ENCODE results near the gene UCHL5.

DNA sequence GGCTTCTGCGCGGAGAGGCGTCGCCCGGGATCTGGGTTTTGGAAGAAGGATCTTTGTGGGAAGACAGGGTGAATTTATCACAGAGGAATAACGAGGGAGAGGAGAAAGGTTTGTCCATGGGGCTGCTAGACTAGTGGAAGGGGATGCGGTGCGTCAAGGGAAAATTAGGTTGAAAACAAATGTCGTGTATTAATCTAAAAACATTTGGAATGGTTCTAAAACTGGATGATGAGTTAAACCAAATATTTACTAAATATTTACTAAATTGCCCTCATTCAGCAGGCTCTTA is 899 bp upstream of the UCHL5 start:
- no peak for TF ChIP-seq GATA2 (IDR thresholded peaks at IDR 0.05; ENCODE audit: insufficient read depth, insufficient read length, low read depth, low read length)
- no peak for TF ChIP-seq POLR2AphosphoS5 (IDR thresholded peaks at IDR 0.05; ENCODE audit: insufficient read depth, low read depth, low read length)
- no peak for TF ChIP-seq EZH2 (IDR thresholded peaks at IDR 0.05; ENCODE audit: borderline replicate concordance, low read depth, low read length, severe bottlenecking)
- no peak for TF ChIP-seq POLR2A (IDR thresholded peaks at IDR 0.05; ENCODE audit: low read depth, low read length)
- TF ChIP-seq, protein P1, sequence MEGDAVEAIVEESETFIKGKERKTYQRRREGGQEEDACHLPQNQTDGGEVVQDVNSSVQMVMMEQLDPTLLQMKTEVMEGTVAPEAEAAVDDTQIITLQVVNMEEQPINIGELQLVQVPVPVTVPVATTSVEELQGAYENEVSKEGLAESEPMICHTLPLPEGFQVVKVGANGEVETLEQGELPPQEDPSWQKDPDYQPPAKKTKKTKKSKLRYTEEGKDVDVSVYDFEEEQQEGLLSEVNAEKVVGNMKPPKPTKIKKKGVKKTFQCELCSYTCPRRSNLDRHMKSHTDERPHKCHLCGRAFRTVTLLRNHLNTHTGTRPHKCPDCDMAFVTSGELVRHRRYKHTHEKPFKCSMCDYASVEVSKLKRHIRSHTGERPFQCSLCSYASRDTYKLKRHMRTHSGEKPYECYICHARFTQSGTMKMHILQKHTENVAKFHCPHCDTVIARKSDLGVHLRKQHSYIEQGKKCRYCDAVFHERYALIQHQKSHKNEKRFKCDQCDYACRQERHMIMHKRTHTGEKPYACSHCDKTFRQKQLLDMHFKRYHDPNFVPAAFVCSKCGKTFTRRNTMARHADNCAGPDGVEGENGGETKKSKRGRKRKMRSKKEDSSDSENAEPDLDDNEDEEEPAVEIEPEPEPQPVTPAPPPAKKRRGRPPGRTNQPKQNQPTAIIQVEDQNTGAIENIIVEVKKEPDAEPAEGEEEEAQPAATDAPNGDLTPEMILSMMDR (IDR thresholded peaks at IDR 0.05; ENCODE audit: extremely low read depth in 1 of 2, insufficient read depth in 1 of 2, low read depth in 1 of 2, low read length in 2 of 2) = no peak
- no peak for TF ChIP-seq MYC (IDR thresholded peaks at IDR 0.05; ENCODE audit: low read depth, low read length)
- TF ChIP-seq, protein P2, sequence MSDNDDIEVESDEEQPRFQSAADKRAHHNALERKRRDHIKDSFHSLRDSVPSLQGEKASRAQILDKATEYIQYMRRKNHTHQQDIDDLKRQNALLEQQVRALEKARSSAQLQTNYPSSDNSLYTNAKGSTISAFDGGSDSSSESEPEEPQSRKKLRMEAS (IDR thresholded peaks at IDR 0.05; ENCODE audit: insufficient read depth, insufficient read length) = no peak
- TF ChIP-seq JUN (IDR thresholded peaks at IDR 0.05; ENCODE audit: borderline replicate concordance, insufficient read depth, insufficient read length, low read depth) = no peak

Data from endothelial cell of umbilical vein (primary cell).